ENCODE data around the gene NXPE2. TPM values are rescaled to one million over a fixed set of nuclear protein-coding genes. Genes with fewer than 3 reads are reported as not detected.

NXPE2 gene
- total RNA-seq, 8 experiments from 2014 or later, result 0.09 to 0.71 (median 0.17) TPM; not detected in 3

DNA sequence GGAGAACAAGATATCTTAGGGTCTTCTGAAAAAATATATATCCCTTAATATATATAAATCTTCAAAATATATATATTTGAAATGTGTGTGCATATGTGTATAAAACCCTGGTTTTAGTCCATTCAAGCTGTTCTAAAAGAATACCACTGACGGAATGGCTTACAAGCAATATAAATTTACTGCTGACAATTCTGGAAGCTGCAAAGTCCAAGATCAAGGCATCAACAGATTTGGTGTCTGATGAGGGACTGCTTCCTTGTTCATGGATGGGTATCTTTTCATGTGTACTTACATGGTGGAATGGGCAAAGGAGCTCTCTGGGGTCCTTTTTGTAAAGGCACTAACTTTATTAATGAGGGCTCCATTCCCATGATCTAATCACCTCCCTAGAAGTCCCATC is 6.8 kb downstream of the NXPE2 start:
- no peak for ATAC-seq (replicated peaks in 6 of 8)
- WGBS, 10 experiments, result 11 to 100% (median 80%) methylated on average over 1 of the region's 1 CpG; no CpG with 5 or more reads in 3 of the 10 experiments
- H3K4me1 ChIP-seq (replicated peaks in 1 of 2), result no peaks in the 10 kb centered on the region
- in situ Hi-C loops (cut with MboI; ENCODE audit: low pct_unique_long_range_greater_than_20kb in 2 of 9, low sequenced_read_pairs in 9 of 9, unreplicated experiment in 9 of 9), result no loop called here
- H3K27ac ChIP-seq, result no peak overlapping the region
- H3K4me3 ChIP-seq, result no peak overlapping the region

GRCh38 chr11:114705280-114706024 is 27.1 kb downstream of the NXPE2 start:
- H3K4me3 ChIP-seq, result no peak overlapping the region
- no peaks in the 10 kb centered on the region for H3K4me1 ChIP-seq (replicated peaks in 1 of 2)
- WGBS, 10 experiments, result 0 to 94% (median 78%) methylated on average over 1 to 4 of the region's 4 CpGs
- H3K27ac ChIP-seq, result no peak overlapping the region
- no peak for ATAC-seq (replicated peaks in 6 of 8)
- in situ Hi-C loops (cut with MboI; ENCODE audit: low pct_unique_long_range_greater_than_20kb in 2 of 9, low sequenced_read_pairs in 9 of 9, unreplicated experiment in 9 of 9), result no loop called here

- H3K4me3 ChIP-seq, result no peak overlapping the region
- no peak for ATAC-seq (replicated peaks in 6 of 8)
- 0 to 93% (median 79%) methylated on average over 1 of the region's 1 CpG; no CpG with 5 or more reads in 2 of the 10 experiments for WGBS, 10 experiments
- no peak overlapping the region for H3K27ac ChIP-seq
- no peaks in the 10 kb centered on the region for H3K4me1 ChIP-seq (replicated peaks in 1 of 2)
- in situ Hi-C loops (cut with MboI; ENCODE audit: low pct_unique_long_range_greater_than_20kb in 2 of 9, low sequenced_read_pairs in 9 of 9, unreplicated experiment in 9 of 9), result no loop called here
Observed at GRCh38 chr11:114709960-114710359, 31.6 kb downstream of the NXPE2 start.

- ATAC-seq (replicated peaks in 6 of 8), result no peak
- Histone ChIP-seq H3K27ac (no peak overlapping the region), H3K4me3 (no peak overlapping the region), H3K4me1 (replicated peaks in 1 of 2) (no peaks in the 10 kb centered on the region)
- 17 to 100% (median 100%) methylated on average over 1 to 2 of the region's 2 CpGs; no CpG with 5 or more reads in 3 of the 10 experiments for WGBS, 10 experiments
- in situ Hi-C loops (cut with MboI; ENCODE audit: low pct_unique_long_range_greater_than_20kb in 2 of 9, low sequenced_read_pairs in 9 of 9, unreplicated experiment in 9 of 9), result no loop called here
Observed at GRCh38 chr11:114713756-114714155, 35.4 kb downstream of the NXPE2 start.

DNA sequence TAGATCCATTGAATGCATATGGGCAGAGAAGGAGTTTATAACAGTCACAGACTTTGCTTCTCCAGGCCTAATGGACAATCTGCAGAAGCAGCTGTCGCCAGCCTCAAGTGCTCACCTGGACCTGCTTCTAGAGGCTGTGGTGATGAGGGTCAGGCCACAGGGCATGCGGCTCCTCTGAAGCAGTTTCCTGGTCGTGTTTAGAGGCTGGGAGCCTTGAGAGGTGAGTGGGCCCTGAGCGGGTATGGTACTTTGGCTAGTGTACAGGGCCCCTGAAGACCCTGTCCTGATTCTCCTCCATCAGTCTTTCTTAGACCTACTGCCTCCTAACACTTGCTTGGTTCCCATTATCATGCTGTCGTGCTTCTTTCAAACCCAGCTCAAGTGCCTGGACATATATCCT is 41.2 kb downstream of the NXPE2 start:
- 6 to 83% (median 10%) methylated on average over 2 to 4 of the region's 5 CpGs; no CpG with 5 or more reads in 5 of the 10 experiments for WGBS, 10 experiments
- Histone ChIP-seq H3K4me3 (no peak overlapping the region), H3K27ac (no peak overlapping the region), H3K4me1 (replicated peaks in 1 of 2) (peaks cover 0 to 6% of the 10 kb centered on the region in 2 donors)
- in situ Hi-C loops (cut with MboI; ENCODE audit: low pct_unique_long_range_greater_than_20kb in 2 of 9, low sequenced_read_pairs in 9 of 9, unreplicated experiment in 9 of 9), result no loop called here
- no peak for ATAC-seq (replicated peaks in 6 of 8)

GRCh38 chr11:114724916-114725524 is 46.7 kb downstream of the NXPE2 start:
- Histone ChIP-seq H3K4me1 (replicated peaks in 1 of 2) (peaks cover 0 to 6% of the 10 kb centered on the region in 2 donors), H3K4me3 (no peak overlapping the region), H3K27ac (no peak overlapping the region)
- no peak for ATAC-seq (replicated peaks in 6 of 8)
- in situ Hi-C loops (cut with MboI; ENCODE audit: low pct_unique_long_range_greater_than_20kb in 2 of 9, low sequenced_read_pairs in 9 of 9, unreplicated experiment in 9 of 9), result loop anchor here in 1 of 9 experiments (25.0 kb wide), 1 partner anchor 388 kb away; no protein-coding TSS in a partner anchor
- 0 to 93% (median 56%) methylated on average over 1 to 3 of the region's 3 CpGs; no CpG with 5 or more reads in 1 of the 10 experiments for WGBS, 10 experiments

DNA sequence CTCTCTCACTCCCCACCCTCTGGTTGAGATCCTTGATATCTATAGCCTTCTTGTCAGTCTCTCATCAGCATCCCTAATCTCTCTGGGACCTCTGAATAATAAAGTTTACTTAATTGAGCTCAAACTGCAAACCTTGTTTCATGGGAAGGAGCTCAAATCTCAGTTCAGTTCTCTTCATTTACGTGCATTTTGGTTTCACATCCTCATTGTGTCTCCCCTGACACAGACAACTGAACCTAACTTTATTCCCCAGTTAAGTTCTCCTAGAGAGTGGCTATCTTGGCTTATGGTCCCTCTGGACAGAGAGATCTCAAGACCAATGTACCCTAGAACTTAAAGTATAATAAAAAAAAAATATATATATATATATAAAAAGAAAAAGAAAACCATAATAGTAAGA is 47.3 kb downstream of the NXPE2 start:
- no peak for ATAC-seq (replicated peaks in 6 of 8)
- Histone ChIP-seq H3K27ac (no peak overlapping the region), H3K4me3 (no peak overlapping the region), H3K4me1 (replicated peaks in 1 of 2) (peaks cover 0 to 6% of the 10 kb centered on the region in 2 donors)
- 0 to 100% (median 47%) methylated on average over 1 of the region's 1 CpG; no CpG with 5 or more reads in 2 of the 10 experiments for WGBS, 10 experiments
- in situ Hi-C loops (cut with MboI; ENCODE audit: low pct_unique_long_range_greater_than_20kb in 2 of 9, low sequenced_read_pairs in 9 of 9, unreplicated experiment in 9 of 9), result loop anchor here in 1 of 9 experiments (25.0 kb wide), 1 partner anchor 388 kb away; no protein-coding TSS in a partner anchor

GRCh38 chr11:114736806-114737205 is 58.5 kb downstream of the NXPE2 start:
- in situ Hi-C loops (cut with MboI; ENCODE audit: low pct_unique_long_range_greater_than_20kb in 2 of 9, low sequenced_read_pairs in 9 of 9, unreplicated experiment in 9 of 9), result loop anchor here in 1 of 9 experiments (25.0 kb wide), 1 partner anchor 400 kb away; no protein-coding TSS in a partner anchor
- WGBS, 10 experiments, result 7 to 100% (median 50%) methylated on average over 1 to 4 of the region's 4 CpGs
- Histone ChIP-seq H3K4me3 (no peak overlapping the region), H3K4me1 (replicated peaks in 1 of 2) (no peaks in the 10 kb centered on the region), H3K27ac (no peak overlapping the region)
- no peak for ATAC-seq (replicated peaks in 6 of 8)

DNA sequence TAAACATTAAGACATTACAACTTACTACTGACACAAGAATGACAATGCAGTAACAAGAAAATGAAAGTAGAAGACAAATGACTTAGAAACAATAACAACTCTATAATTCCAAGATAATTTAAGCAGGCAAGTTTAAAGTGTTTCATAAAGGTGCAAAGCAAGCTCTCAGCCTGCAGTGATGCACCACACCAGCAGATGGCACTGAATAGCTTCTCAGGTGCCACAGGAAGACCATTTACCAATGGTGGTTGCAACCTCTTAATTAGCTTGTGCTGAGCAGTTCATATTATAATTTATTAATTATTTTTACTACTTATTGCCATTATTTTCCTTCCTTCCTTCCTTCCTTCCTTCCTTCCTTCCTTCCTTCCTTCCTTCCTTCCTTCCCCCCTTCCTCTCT is 60.6 kb downstream of the NXPE2 start:
- in situ Hi-C loops (cut with MboI; ENCODE audit: low pct_unique_long_range_greater_than_20kb in 2 of 9, low sequenced_read_pairs in 9 of 9, unreplicated experiment in 9 of 9), result loop anchor here in 1 of 9 experiments (25.0 kb wide), 1 partner anchor 402 kb away; no protein-coding TSS in a partner anchor
- Histone ChIP-seq H3K4me1 (replicated peaks in 1 of 2) (no peaks in the 10 kb centered on the region), H3K27ac (no peak overlapping the region), H3K4me3 (no peak overlapping the region)
- peak in 3 of 8 experiments; percentile 46 to 47 (median 46) for ATAC-seq (replicated peaks in 6 of 8)

- H3K4me1 ChIP-seq (replicated peaks in 1 of 2), result no peaks in the 10 kb centered on the region
- no peak overlapping the region for H3K27ac ChIP-seq
- WGBS, 10 experiments, result 0 to 100% (median 90%) methylated on average over 1 to 2 of the region's 2 CpGs; no CpG with 5 or more reads in 1 of the 10 experiments
- in situ Hi-C loops (cut with MboI; ENCODE audit: low pct_unique_long_range_greater_than_20kb in 2 of 9, low sequenced_read_pairs in 9 of 9, unreplicated experiment in 9 of 9), result loop anchor here in 1 of 9 experiments (25.0 kb wide), 1 partner anchor 408 kb away; no protein-coding TSS in a partner anchor
- ATAC-seq (replicated peaks in 6 of 8), result no peak
- no peak overlapping the region for H3K4me3 ChIP-seq
Observed at GRCh38 chr11:114745150-114745671, 66.9 kb downstream of the NXPE2 start.

DNA sequence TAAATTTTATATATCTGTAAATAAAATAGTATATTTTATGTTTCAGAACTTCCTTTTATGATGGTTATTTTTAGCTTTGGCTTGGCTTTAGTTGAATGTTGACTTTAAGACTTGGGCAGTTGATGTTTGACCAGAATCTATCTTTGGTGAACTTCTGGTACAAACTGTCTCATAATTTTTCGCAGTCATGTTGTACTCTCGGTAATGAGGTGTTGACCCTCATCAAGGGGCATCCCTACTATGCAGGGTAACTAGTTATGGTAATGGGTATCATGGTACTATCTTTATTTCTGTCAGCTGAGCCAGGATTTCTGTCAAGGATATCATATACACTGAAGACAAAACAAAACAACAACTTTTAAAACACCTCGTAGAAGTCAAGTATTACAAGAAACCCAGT is 67.7 kb downstream of the NXPE2 start:
- no peak overlapping the region for H3K4me3 ChIP-seq
- WGBS, 10 experiments, result 0 to 87% (median 77%) methylated on average over 1 to 3 of the region's 3 CpGs; no CpG with 5 or more reads in 1 of the 10 experiments
- no peaks in the 10 kb centered on the region for H3K4me1 ChIP-seq (replicated peaks in 1 of 2)
- ATAC-seq (replicated peaks in 6 of 8), result no peak
- in situ Hi-C loops (cut with MboI; ENCODE audit: low pct_unique_long_range_greater_than_20kb in 2 of 9, low sequenced_read_pairs in 9 of 9, unreplicated experiment in 9 of 9), result loop anchor here in 1 of 9 experiments (25.0 kb wide), 1 partner anchor 409 kb away; no protein-coding TSS in a partner anchor
- no peak overlapping the region for H3K27ac ChIP-seq

All from motor neuron (in vitro differentiated cells).